IPS-18c (cell line): Measurements from ENCODE around the gene SLC7A4.
"Not testable (repeated sequence)": the region's sequence is repeated elsewhere in the genome, so short reads cannot be mapped to it uniquely, and the experiment has no call there.

Experiments
- H3K4me3 ChIP-seq: 2 replicates; pipeline ENCODE4 v1.7.0; 2013; ENCODE audit warnings: low read depth, mild to moderate bottlenecking, low read length, moderate library complexity; ENCODE audit not compliant: insufficient read depth
- H3K9me3 ChIP-seq: one replicate; pipeline ENCODE4 v1.6.1; 2013; ENCODE audit warnings: mild to moderate bottlenecking, low read length, moderate library complexity; ENCODE audit not compliant: control insufficient read depth, insufficient read depth

The SLC7A4 gene

GRCh38 chr22:21048448-21048847 lies 16.1 kb upstream of the SLC7A4 start:
- H3K9me3 ChIP-seq, H3K4me3 ChIP-seq: not testable (repeated sequence)

DNA sequence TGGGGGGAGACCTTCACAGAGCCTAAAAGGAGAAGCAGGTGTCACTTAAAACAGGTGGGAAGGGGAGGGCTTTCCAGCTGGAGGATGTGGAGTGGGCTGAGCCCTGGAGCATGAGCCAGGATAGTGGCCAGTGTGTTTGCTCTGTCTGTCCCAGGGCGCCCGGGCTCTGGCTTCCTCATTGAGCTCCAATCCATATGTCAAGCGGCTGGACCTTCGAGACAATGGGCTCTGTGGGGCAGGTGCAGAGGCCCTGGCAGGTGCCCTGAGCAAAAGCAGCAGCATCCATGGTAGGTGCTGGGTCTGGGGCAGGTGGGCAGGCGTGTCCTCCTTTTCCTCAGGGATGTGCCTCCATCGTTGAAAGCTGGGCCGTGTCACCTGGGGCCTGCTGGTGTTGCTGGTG lies 15.4 kb upstream of the SLC7A4 start:
- H3K9me3 ChIP-seq: no peaks in the 10 kb centered on the region
- no peak overlapping the region for H3K4me3 ChIP-seq

- Histone ChIP-seq H3K9me3 (no peaks in the 10 kb centered on the region), H3K4me3 (no peak overlapping the region)
Measured at GRCh38 chr22:21047035-21047661, 14.8 kb upstream of the SLC7A4 start.

DNA sequence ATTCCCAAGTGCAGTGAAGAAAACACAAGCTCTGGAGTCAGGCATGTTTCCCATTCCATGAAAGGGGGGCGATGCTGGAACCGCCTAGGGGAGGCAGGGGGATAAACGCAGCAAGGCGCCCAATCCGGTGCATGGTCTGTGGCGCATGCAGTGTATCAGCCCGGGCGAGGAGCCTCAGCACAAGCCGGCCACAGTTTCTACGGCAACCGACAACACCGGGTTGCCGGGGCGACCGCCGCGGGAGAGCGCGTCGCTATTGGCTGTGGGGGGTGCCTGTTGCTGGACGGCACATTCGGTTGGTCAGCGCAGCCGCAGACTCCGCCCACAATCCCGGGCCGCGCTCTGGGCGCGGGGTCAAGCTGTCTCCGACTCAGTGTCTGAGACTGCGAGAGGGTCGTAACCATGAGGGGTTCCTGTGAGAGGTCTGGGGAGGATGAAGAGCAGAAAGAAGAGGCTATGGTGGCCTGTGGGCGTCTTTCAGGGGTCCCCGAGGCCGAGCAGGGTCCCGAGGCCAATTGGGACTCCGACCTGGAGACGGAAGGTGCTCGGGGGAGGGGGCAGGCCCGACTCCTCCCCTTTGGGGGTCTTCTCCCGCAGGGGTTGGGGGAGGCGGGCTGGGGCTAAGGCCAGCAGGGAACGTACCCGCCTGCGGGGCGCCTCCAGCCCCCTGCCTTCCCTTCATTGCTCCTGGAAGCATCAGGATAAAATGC lies 13.4 kb upstream of the SLC7A4 start, which contains the start of gene LRRC74B:
TSS of gene LRRC74B (plus strand) at position 362 of the 710 bp plus-strand sequence. CDS start at position 403, 41 bp downstream.
- Histone ChIP-seq H3K4me3 (peak within 1 kb of the TSS; percentile 69), H3K9me3 (no peaks in the 10 kb centered on the region)

DNA sequence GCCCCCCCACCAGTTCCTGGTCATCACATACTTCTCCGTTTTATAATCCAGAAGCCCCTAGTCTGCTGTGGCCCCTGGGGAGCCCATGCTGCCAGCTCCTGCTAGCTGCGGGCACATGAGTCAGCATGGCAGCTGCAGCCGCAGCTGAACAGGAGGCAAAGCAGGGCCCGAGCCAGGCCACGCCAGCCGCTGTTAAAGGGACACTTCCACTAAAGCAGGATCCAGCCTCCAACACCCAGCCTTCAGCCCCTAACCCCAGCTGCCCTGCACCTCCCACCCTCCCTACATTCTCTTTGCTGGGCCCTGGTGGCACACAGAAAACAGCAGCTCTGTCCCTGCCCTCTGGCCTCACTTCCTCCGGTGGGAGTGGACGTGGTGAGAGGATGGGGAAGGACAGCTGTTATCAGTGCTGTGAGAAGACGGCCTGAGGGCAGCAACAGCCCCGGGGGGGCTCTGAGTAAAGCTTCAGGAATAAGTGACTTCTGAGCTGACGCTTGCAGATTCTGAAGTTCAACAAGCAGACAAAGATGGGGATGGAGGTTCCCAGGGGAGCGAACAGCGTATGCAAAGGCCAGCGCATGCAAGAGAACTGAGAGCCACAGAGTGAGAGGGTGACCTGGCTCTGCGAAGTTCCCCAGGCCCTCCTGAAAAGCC lies 12.7 kb upstream of the SLC7A4 start:
- no peak overlapping the region; the same call in 1 of the 2 replicates for H3K4me3 ChIP-seq
- no peaks in the 10 kb centered on the region for H3K9me3 ChIP-seq

- H3K4me3 ChIP-seq: no peak overlapping the region
- no peaks in the 10 kb centered on the region for H3K9me3 ChIP-seq
Measured at GRCh38 chr22:21043860-21044535, 11.6 kb upstream of the SLC7A4 start.

- H3K4me3 ChIP-seq: no peak overlapping the region
- no peaks in the 10 kb centered on the region for H3K9me3 ChIP-seq
Measured at GRCh38 chr22:21042978-21043859, 10.9 kb upstream of the SLC7A4 start.

GRCh38 chr22:21041937-21042336 lies 9.6 kb upstream of the SLC7A4 start:
- Histone ChIP-seq H3K4me3 (no peak overlapping the region), H3K9me3 (no peaks in the 10 kb centered on the region)

DNA sequence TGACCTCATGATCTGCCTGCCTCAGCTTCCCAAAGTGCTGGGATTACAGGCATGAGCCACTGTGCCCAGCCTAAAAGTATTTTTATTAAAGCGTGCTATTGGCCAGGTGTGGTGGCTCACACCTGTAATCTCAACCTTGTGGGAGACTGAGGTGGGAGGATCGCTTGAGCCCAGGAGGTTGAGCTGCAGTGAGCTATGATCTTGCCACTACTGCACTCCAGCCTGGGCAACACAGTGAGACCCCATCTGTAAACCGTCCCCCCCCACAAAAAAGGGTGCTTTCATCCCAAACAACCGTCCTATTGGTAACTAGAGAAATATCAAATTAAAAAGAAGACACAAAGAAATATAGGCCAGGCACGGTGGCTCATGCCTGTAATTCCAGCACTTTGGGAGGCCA lies 6.8 kb upstream of the SLC7A4 start:
- not testable (repeated sequence) for H3K4me3 ChIP-seq, H3K9me3 ChIP-seq

DNA sequence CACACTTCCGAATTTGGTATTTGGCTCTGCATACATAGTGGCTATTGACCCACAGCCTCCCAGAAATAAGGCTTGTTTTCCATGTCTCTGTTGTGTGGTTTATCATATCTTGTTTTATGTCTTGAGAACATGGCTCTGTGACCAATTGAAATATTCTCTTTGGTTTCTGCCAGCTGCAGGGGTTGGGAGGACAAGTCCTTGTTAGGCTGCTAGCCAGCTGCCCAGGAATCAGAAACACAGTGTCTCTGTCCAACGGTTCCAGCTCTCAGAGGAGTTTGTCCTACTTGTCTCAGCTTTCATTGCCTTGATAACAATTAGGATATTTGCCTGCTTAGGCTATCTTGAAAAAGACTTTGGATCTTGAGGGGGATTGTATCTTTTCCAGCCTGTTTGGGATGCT lies 6.0 kb upstream of the SLC7A4 start:
- Histone ChIP-seq H3K9me3 (no peaks in the 10 kb centered on the region), H3K4me3 (no peak overlapping the region)

DNA sequence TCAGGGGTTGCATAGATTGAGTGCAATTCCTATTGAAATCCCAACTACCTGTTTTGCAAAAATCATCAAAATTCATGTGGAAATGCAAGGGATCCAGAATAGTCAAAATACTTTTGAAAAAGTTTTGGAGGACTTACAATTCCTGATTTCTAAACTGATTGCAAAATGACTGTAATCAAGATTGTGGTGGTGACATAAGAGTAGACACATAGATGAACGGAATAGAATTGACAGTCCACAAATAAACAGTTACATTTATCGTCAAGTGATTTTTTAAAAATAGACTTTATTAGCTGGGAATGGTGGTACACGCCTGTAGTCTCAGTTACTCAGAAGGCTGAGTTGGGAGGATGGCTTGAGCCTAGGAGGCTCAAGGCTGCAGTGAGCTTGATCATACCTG lies 2.6 kb upstream of the SLC7A4 start:
- no peak overlapping the region for H3K4me3 ChIP-seq

DNA sequence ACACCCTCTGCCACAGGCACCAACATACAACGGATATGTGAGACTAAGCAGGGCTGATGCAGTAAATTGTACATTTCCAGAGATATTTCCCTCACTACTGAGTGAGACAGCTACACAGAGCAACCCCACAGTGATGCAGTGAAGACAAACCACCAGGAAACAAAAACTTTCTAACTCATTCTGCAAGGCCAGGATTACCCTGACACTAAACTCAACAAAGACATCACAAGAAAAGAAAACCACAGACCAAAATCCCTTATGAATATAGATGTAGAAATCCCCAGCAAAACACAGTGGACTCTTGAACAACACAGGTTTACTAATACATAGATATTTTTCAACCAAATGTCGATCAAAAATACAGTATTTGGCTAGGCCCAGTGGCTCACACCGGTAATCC lies 1.5 kb upstream of the SLC7A4 start:
- H3K9me3 ChIP-seq: no peaks in the 10 kb centered on the region
- no peak overlapping the region for H3K4me3 ChIP-seq

More for the DNA sequence above, 2.6 kb upstream of the SLC7A4 start:
- no peaks in the 10 kb centered on the region for H3K9me3 ChIP-seq

DNA sequence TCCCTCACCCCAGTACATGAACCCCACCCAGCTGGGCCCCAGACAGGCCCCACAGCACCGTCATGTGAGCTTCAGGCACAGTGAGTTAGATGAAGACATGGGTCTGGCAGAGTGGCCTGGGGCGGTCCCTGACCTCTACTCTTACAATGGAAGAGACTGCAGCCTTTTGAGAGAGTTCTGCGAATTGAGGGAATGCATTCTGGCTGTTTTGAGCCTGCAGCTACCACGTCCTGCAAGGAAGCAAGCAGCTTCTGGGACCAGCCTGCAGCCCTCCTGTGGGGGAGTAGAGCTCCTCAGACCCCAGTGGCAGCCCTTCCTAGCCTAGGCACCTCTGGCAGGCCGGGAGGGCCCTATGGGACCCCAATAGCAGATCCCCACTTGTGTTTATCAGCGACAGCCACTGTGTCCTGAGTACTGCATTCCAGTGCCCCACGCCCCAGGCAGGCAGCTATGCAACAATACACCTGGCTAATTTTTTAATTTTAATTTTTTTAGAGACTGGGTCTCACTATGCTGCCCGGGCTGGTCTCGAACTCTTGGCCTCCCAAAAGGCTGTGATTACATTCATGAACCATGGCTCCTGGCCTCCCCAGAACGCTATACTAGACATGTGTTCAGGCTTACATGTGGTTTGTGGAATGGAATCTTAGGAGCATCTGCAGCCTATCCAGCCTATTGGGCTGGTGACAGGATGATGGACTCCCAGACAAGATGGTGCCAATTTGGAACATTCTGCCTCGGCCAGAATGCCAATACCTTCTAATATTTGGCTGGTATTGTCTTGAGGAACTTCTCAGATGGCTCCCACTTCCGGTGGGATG lies 717 bp upstream of the SLC7A4 start:
- Histone ChIP-seq H3K9me3 (no peaks in the 10 kb centered on the region), H3K4me3 (peak overlapping the region; percentile 51; the same call in 1 of the 2 replicates)

DNA sequence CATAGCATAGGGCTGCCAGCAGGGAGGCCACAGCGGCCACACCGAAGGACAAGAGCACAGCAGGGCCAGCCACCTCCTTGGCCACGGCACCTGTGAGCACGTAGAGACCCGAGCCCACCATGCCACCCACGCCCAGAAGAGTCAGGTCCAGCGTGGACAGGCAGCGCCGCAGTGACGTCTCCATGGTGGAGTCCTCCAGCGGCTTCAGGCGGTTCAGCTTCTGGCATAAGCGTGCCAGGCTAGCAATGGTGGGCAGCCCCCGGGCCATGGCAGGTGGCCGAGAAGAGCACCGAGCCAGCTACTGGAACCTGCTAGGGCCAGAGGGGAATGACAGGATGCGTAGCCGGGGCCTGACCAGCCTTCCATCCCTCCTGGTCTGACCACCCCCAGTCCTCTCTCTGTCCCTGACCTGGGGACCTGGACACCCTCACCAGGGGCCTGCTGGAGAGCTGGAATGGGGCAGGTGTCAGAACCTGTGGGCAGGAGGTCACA lies 770 bp downstream of the SLC7A4 start:
- peak overlapping the region; percentile 51 for H3K4me3 ChIP-seq
- no peaks in the 10 kb centered on the region for H3K9me3 ChIP-seq

DNA sequence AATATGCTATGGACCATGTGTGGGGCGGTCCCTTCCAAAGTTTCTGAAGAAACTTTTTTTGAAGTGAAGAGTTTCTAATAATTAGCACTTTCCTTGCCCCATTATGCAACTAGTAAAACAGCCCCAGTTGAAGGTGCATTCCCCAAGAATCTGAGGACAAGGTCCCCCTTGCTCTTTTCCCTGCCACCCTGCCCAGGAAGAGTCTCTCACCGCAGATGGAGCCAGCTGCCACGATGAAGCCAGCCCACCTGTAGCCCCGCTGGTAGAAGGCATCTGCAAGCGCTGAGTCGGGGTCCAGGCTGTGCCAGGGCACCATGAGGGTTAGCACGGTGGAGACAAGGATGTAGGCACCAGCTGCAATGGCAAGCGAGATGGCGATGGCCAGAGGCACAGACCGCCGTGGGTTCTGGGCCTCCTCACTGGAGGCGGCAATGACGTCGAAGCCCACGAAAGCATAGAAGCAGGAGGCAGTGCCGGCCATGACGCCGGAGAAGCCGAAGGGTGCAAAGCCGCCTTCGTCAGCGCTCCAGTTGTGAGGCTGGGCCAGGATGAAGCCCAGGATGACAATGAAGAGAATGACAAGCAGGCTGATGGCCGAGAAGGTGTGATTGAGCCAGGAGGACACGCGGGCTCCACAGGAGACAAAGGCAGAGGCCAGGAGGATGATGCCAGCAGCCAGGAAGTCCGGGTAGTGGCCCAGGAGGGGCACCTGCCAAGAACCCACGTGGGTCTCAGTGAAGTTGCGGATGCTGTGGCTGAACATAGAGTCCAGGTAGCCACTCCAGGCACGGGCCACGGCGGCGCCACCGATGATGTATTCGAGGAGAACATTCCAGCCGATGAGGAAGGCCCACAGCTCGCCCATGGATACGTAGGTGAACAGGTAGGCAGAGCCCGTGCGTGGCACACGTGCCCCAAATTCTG lies 1.5 kb downstream of the SLC7A4 start:
- H3K4me3 ChIP-seq: no peak overlapping the region
- no peaks in the 10 kb centered on the region for H3K9me3 ChIP-seq
